GM19372 (cell line): ENCODE data around the gene SYNDIG1L.
"Not testable (repeated sequence)": the region's sequence is repeated elsewhere in the genome, so short reads cannot be mapped to it uniquely, and the experiment has no call there.

Experiments
- ATAC-seq: cut with Tn5 transposase; IDR thresholded peaks from one replicate; pipeline ENCODE4 v1.9.1; 2021; ENCODE audit warnings: mild to moderate bottlenecking, low read depth, moderate library complexity; ENCODE audit not compliant: unreplicated experiment

The SYNDIG1L gene

DNA sequence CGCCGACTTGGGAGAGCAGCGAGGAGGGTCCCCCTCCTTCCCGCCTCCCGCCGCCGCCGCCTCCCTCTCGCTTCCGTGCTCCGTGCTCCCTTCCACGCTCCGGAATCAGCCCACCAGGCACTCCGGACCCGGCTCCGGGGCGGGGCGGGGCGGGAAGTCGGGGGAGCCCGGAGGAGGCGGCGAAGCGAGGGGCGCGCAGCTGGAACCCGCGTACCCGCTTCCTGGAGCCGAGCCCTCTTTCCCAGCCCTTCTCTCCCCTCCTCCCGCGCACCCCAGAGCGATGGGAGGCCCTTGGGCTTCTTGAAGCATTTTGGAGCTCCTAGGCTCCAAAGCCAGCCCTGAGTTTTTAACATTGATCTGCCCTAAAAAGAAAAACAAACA lies at the start of gene SYNDIG1L:
Gene SYNDIG1L, minus strand, starts transcription at position 9 of the 381 bp plus-strand sequence. CDS start 16,466 bp downstream, outside the sequence.
- no peak for ATAC-seq

DNA sequence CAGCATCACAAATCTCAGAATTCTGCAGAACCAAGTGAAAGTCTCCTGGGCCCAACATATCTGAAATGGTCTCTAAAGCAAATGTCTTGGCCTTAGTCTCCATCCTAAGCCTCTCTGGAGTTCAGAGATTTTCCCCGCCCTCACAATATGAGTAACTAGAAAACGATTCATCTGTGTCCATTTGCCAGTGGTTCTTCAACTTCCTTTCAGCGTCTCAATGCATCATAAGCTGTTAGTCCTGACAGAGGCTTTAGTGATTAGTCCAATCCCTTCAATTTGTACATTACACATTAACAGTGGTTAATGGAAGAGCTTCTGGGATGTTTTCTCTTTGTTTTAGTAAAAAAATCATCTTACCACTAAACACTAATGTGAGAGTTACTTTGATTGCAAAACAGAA lies 49.7 kb upstream of the SYNDIG1L start:
- no peak for ATAC-seq

DNA sequence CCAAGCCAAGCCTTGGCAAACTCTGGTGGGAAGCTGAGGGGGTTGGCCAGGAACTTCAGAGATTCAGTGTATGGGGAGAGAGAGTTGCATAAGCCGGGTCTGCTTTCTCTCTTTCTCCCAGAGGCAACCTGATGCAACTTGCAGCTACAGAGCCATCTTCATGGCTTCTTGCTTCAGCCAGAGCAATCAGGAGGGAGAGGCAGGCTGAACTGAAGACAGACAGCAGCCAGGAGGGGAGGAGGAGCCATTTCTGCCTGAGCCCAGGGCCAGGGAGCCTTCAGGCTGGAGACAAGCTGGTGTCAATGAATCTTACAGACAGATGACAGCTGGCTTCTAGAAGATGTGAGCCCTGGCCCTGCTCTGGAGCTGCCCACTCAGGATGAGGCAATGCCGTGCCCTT lies 48.4 kb upstream of the SYNDIG1L start:
- ATAC-seq, result no peak

DNA sequence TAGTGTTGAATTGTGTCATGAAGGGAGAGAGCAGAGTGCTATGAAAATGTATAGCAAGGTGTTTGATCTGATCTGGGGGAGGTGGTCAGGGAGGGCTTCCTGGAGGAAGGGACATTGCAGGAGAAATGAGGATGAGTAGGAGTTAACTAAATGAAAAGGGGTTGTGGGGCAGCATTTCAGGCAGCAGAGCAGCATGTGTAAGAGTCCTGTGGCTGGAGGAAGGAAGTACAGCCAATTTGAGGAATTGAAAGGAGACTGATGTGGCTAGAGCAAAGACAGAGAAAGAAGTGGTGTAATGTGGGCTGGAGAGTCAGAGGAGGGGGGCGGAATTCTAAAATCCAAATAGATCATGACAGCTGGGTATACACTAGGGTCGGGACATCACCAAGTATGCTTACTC lies 46.6 kb upstream of the SYNDIG1L start:
- no peak for ATAC-seq

DNA sequence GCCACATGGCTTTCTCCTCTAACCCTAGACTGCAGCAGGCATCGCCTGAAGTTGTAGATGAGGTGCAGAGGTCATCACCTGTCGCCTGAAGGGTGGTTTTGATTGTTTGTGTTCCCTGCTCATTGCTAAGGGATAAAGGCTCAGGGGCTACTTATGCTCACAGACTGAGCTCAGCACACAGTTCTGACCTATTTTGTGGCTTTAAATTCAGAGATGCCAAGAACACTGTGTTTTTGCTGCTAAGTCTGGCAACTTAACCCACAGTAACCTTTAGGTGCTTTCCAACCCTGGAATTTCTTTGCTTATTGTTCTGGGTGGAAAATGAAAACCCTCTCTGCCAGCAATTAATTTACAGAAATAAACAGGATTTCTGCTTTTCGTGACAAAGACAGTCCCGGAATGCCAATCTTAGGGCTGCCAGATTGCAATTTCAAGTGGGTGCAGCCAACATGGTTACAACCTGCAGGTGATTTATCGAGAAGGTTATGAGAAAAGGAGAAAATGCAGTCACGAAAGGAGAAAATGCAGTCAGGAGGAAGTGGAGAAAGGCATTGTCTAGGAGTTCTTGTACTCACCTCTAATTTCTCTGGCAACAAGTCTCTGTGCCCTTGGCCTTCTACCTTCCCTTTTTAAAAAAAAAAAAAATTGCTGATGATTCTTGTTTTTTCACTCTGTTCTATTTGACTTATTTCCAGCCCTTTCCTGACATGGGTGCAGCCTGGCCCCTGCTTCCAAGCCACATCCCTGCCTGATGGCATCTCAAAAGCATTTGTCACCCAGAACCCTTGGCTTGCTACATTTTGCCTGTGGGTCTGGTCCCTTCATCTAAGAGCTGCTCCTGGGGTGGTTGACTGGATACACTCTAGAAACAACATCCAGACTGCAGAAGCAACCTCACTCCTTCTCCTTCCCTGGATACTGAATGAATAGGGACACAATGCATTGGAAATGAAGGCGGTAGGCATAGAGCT lies 43.8 kb upstream of the SYNDIG1L start:
- no peak for ATAC-seq

DNA sequence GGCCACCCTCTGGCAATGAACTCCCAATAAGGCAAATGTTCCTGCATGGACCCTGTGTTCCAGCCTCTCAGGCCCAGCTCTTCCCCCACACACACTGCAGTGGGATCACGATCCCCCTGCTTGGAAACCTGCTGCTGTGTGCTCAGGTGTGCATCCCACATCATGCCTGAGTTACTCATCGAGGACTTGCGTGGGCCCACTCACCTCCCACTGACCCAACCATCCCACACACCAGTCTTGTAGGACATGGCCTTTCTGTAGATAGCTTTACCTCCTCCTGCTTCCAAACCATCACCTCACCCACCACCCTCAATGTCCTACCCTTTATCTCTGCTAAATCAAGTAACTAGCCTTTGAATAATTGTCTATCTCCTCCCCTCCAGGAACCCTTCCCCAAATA lies 42.5 kb upstream of the SYNDIG1L start:
- no peak for ATAC-seq

DNA sequence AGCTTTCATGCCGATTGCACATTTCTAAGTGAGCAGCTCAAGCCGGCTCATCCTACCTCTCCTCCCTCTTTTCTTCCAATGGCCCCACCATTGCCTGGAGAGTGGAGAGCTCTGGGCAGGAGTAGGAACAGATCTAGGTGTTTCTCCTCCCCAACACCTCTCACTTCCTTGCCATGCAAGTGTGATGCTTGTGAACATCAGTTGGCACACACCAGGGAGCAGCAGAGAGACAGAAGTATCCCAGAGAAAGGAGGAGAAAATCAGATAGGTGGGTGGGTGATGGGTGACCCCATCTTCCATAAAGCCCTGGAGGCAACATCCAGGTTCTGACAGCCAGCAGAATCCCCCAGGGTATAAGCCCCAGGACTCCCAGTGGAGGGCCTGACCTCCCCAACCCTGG lies 39.3 kb upstream of the SYNDIG1L start:
- no peak for ATAC-seq

DNA sequence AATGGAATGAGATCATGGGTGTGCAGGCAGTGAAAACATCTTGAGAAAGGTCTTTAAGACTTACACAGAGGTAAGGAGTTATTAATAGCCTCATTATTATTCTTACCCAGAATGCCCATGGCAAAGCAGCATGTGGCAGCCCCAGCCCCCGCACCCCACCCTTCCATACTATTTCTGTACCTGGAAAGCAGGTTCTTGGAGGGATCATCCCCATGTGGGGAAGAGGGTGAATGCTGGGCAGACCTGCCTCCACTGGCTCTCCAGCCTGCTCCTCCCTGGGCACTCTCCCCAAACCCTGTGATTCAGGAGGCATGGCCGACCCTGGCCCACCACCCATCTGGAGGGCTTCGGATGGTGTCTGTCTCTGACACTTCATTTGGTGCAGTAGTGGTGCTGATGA lies 38.8 kb upstream of the SYNDIG1L start:
- no peak for ATAC-seq

DNA sequence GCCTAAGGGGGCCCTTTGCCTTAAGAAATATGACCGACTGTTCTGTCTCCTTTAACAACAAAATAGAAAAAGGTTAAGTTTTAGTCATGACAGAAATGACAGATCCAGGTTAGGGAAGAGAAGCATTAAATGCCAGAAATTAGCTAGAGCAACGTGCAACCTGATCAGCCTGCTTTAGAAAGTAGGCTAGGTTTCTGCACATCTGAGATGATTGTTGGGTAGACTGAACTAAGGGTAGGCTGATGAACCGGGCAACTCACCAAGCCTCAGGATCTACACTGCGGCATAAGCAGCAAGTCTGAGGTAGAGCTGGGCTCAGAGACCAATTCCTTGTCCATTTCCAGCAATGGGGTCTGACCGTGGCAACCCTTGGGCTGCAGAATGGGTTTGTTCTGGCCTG lies 37.7 kb upstream of the SYNDIG1L start:
- ATAC-seq, result no peak

DNA sequence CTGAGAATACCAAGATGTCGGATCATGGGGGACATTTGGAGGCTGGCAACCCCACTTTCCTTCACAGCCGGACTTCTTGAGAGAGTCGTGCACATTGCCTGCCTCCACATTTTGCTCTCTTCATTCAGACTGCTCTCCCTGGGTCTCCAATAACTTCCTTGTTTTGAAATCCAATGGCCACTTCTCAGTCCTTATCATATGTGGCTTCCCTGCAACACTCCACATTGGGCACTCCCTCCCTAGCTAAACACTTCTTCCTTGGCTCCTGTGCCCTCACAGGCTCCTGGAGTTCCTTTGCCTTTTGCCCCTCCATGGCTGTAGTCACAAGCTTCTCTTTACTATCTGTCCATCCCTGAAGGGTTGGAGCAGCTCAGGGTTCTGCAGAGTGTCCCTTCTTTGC lies 37.0 kb upstream of the SYNDIG1L start:
- no peak for ATAC-seq

DNA sequence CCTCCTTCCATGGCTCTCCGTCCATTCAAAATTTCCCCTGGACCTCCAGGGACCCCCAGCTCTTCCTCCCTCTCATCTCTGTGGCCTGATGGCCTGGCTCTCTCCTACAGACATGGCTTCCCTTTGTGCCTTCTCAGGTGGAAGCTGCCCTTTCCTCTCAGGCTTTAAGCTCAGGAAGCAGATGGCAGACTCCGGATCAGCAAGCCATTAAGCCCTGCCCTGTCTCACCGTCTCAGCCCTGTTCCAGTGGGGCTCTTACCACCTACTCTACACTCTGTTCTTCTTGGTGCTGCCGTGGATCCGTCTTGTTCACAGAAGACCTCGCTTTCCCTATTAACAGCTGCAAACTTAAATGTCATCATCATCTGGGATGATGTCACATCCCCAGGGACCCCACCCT lies 34.0 kb upstream of the SYNDIG1L start:
- no peak for ATAC-seq

DNA sequence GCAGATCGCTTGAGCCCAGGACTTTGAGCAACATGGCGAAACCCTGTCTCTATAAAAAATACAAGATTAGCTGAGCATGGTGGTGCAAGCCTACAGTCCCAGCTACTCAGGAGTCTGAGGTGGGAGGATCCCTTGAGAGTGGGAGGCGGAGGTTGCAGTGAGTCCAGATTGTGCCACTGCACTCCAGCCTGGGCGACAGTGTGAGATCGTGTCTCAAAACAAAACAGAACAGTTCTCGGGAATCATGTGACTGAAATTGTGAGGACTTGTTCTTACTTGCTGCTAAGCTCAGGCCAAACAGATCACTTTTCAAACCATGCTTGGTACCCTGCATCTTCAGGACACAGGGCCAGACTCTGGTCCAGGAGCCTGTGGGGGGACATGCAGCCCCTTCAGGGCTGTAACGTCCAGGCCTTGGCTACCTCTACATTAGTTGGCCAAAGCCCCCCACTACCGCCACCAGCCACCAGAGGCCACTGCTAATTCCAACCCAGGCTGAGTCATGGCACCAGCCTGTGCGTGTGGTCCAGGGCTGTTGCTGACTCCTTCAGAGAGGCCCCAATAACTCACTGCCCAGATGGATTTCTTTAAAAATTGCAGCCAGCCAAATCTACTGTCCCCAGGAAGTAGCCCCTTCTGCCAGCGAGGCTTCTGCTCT lies 33.4 kb upstream of the SYNDIG1L start:
- ATAC-seq, result no peak

DNA sequence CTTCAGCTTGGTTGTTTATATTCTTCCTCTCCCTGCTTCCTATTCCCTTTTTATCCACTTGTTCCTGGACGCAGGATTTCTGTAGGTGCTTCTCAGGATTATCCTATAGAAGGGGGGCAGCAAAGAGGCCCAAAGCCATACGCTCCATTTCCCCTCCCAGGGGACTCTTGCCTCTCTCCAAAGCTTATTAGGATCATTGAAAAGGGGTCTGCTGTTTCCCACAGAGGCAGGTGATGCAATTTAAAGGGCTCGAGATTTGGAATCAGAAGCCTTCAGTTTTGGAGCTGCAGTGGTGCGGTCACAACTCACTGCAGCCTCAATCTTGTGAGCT lies 31.5 kb upstream of the SYNDIG1L start:
- ATAC-seq, result no peak

DNA sequence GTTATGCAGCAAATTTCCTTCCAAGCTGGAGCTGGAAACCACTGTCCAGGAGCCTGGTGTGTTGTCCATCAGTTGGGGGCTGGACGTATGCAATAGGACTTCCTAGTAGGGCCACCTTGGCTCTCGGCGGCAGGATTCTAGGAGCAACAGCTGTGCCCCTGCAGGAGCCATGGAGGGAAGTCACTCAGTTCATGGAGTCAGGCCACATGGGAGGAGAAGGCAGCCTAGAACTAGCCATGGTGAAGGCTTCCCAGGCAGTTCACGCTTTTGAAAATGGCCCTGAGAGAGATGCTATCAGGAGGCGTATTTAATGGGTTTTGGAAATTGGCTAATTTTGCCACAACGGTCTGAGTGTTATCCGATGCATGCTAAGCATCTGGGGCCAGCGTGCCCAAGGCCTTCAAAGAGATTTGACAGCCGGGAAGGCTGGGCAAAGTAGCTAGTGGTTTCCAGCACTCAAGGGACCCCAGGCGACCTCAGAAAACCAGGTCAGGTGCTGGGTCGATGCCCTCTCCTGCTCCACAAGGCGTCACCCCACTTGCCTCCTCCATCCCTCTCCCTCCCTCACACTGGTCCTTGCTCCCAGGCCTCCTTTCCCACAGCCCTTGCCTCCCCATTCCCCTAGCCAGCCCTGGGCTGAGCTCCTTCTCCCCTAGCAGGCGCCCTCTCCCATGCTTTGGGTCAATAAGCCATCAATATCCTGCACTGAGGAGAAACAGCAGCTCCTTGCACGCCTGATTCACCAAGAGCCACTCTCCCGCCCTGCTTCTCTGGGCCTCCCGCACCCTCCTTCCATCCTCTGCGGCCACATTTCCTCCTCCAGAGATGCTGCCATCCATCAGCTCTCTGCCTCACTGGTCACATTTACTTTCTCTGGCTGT lies 30.9 kb upstream of the SYNDIG1L start:
- ATAC-seq, result no peak

DNA sequence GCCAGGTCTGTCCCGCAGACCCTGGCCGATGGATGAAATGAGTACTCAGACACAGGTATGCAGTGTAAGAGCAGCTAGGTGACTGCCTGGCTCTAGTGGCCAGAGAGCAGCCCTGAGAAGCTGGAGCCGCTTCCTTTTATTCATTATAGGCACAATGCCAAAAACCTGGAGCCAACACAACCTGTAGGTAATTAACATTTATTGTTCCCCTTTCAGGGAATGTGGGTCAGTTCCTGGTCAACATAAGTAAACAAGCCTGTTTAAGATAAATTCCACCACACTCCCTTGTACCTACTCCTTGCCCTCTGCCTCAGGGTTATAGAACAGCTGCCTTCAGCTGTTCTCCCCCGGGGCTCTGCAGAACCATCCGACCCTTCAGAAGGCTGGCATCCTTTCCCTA lies 28.4 kb upstream of the SYNDIG1L start:
- not testable (repeated sequence) for ATAC-seq

DNA sequence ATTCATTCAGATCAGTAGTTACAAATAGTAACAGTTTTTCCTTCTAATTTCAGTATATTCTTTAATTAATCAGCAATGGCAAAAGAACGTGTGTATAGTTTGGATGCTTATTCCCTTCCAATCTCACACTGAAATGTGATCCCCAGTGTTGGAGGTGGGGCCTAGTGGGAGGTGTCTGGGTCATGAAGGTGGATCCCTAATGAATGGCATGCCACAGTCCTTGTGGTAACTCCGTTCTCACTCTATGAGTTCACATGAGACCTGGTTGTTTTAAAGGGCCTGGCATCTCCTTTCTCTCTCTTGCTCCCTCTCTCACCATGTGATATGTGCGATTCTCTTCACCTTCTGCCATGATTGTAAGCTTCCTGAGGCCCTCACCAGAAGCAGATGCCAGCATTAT lies 18.9 kb upstream of the SYNDIG1L start:
- ATAC-seq, result no peak

DNA sequence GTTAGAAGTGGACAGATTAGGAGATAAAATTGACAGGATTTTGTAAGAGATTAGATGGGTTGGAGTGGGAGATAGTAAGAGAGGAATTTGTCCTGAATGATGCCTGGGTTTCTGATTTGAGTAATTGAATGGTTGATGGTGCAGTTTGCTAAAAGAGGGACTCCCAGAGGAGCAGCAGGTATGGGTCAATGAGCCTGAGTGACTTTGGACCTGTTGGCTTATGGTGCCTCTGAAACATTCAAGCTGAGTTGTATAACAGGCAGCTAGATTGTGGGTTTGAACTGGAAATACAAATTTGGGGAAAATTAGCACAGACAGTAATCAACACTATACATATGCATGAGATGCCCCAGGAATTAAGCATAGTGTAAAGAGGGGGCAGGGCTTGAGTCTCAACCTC lies 16.7 kb upstream of the SYNDIG1L start:
- ATAC-seq, result no peak

DNA sequence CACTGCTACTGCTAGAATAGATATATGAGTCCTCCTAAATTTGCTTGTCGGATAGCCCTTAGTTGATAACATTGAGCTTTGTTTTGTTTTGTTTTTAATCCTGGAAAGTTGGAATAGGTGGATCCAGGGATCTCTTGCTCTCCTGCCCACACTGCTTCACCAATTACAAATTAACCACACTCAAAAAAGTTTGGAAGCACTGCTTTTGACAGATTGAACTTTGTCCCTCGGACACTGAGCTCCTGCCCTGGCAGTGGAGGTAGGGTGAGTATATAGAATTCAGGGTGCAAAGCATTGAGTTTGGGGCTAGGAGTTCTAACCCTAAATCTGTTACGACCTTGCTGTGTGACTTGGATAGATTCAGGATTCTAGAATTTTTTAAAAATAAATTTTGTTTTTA lies 15.1 kb upstream of the SYNDIG1L start:
- ATAC-seq, result no peak

DNA sequence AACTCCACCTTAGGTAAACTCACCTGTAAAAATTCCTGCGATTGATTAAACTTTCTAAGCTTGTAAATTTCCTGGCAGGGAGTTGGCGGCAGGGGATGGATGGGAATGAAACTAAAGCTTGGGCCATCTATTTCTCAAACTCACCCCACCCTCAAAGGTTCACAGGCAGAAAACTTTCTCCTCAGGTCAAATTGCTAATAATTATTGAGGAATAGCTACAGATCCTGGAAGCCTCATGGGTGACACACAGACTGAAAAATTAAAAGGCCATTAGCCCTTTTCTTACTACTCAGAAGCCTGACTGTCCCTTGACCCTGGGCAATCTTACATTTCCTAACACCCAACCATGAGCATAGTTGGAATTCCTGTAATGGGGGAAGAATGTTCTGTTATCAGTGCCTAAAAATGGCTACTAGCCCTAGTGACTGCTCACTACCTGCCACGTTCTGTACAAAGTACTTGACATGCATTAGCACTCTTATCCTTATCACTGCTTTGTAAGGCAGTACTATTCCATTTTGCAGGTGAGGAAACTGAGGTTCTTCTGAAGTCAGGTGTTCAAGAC lies 12.4 kb upstream of the SYNDIG1L start:
- ATAC-seq, result no peak

DNA sequence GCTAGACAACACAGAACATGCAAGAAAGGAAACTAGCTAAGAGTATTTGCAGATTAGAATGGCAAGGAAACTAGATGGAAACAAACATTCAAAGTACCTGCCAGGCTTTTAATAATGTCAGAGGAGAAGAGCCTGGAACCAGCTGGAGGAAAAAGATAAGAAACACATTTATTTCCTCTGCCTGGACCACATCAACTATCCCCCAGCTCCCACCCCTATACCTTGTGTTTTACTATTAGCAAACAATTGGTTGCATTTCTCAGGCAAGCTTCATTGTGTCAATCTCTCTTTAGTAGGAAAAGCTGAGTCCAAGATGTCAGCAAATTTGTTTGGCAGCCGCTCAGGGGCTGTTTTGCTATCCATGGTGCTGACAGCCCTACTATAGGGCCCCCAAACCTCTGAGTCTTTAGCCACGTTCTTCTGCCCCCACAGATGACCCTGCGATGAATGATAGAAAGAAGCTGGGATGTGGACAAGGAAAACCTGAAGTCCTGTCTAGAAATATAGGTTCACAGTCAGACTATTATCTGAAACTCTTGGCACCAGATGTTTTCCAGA lies 11.6 kb upstream of the SYNDIG1L start:
- ATAC-seq, result no peak
